GM12872 (cell line): ENCODE data around the gene CALHM5.
A peak's percentile ranks its signal among the peaks of the same experiment; 100 is the strongest.

Source experiments
- CTCF ChIP-seq: IDR thresholded peaks from 3 replicates; pipeline ENCODE4 v1.5.1; 2011; ENCODE audit warnings: low read depth, mild to moderate bottlenecking, low read length, moderate library complexity; ENCODE audit not compliant: insufficient read depth

CALHM5 gene

DNA sequence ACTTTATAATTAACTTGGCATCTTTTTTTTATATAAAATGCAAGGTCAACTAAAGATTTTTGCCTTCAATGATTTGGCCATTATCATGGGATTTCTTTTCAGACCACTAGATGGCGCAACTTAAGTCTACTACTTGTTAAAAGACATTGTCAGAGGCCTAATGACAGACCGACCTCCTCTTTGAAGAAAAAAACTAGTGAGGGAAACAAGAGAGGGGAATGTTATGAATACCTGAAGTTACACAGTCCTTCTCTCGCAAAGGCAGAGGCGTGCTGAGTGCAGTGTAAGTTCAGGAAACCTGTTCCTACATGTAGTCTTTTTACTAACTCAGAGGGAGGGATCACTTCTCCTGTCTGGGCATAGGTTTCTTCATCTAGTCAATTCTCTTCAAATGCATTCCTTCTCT, 24.8 kb downstream of the CALHM5 start:
- TF ChIP-seq CTCF = peak; percentile 61

DNA sequence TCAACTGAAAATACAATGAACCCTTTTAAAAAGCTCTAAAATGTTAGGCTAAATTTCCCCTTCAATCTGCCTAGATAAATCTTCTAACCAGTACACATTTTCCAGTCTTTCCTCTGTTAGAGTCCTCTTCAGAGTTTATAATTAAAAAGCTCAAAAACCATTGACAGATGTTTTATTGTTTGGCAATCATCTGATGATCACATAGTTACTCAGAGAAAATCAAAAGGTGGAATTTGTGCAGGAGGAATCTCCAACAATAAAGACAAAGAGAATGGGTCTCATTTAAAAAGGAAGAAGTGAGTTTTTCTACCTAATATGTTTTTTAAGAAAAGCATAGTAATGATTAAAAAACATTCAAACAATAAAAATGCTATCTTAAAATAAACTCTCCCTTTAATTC, 31.0 kb downstream of the CALHM5 start:
- TF ChIP-seq CTCF = no peak

GRCh38 chr6:116543149-116543548, 31.7 kb downstream of the CALHM5 start:
- no peak for TF ChIP-seq CTCF

DNA sequence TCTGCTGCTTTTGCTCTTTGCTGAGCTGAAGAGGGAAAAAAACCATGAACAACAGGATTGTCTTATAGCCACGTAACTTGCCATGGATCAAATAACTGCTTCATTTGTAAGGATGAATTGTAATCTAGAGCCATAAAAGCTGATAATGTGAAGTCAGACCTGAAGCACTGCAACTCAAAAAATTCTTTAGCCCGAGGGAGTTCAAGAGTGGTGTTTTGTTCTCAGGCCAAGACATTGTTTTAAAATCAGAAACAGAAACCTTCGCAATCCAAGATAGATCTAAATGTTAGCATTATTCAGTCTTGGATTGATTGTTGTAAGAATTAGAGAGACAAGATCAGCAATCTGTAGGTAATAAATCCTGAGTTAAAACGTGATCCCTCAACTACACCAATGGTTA, 34.2 kb downstream of the CALHM5 start, which contains the start of gene TRAPPC3L:
Gene TRAPPC3L, minus strand, starts transcription at position 34 of the 400 bp plus-strand sequence. CDS start 170 bp downstream, outside the sequence.
- TF ChIP-seq CTCF = no peak

DNA sequence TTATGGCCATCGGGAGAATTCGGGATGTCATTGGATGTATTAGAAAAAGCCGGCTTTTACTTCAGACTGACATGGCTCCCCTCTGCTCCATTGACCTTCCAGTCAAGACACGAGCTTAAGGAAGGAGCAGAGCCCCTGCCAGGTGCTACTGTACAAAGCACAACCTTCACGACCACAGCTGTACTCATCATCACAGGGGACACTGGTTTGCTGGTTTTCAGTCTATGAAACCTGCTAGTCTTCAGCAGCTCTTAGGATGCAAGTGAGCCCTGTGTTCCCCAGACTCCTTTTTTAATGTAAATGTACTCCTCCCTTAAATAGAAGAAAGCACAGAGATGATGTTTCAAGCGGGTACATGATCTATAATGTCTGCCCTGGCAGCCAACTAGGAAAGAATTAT, 35.9 kb downstream of the CALHM5 start:
- no peak for TF ChIP-seq CTCF

DNA sequence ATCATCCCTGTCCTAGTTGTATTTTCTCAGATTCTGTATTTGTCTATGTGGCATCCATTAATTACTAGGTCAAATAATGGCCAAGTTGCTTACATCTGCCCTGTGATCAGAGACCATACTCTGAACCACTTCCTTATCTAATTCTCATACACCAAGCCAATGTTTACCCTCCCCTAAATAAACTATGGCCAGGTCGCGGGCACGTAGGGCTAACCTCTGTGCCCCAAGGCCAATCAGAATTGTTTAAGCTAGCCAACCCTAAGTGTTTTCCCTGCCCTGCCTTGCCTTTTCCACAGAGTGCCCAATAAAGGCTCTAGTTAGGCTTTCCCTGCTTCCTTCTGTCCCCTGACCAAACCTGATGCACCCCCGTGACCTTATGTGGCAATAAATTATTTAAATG, 39.4 kb downstream of the CALHM5 start:
- TF ChIP-seq CTCF = no peak

DNA sequence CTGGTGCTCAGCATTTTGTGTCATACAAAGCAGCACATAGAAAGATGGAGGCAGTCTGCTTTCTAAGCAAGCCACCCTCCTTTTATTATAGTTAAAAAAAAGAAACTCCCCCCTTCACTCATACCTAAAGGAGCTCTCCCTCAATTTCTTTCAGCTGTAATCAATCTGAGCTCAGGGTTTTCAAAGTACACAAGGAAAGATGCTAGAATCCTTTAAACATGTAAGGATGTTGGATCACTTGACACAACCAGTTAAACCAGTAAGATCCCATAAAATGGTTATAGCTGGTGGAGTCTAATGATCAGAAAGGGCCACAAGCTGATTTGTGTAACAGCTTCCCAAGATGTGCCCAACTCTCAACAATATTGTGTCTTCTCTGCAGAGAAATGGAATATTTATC, 42.0 kb downstream of the CALHM5 start, which contains the start of gene CALHM4:
Gene CALHM4, plus strand, starts transcription at position 301 of the 400 bp plus-strand sequence. Its CDS starts 43 bp downstream, at position 344.
- no peak for TF ChIP-seq CTCF

DNA sequence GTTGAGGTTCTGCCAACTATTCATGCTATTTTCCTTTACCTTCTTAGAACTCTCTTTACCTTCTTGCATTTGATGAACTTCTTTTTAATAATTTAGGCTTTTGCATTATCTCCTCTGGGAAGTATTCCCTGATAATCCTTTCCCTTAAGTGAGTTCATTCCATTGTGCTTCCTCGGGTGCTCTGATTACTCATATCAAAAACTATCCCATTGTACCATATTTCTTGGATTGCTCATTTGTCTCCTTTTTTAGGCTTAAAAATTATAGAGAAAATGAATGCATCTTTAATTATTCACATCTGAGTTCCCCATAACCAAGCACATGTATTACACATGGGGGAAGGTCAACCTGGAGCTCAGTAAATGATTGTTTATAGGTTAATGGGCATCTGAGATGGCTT, 44.6 kb downstream of the CALHM5 start:
- TF ChIP-seq CTCF = no peak
